ENCODE measurements around the gene ZNF576.
"Not testable (repeated sequence)": the region's sequence is repeated elsewhere in the genome, so short reads cannot be mapped to it uniquely, and the experiment has no call there.

ZNF576 gene

GRCh38 chr19:43628646-43629326 lies 32.4 kb downstream of the ZNF576 start:
- no peak for DNase-seq

DNA sequence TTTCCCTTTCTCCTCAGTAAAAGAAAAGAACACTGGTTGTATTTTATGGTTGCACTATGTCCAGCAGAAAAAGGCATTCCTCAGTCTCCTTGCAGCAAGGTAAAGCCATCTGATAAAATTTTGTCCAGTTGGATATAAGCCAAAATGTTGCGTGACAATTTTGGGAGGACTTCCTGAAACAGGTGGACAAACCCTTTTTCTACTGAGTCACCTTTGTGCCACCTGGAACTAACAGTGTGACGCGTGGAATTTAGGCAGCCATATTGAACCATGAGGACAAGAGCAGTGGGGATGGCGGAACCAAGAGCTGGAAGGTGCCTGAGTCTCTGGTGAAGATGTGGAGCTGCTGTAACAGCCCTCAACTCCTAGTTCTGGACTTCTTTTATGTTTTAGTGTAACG lies 35.1 kb downstream of the ZNF576 start:
- DNase-seq: no peak

DNA sequence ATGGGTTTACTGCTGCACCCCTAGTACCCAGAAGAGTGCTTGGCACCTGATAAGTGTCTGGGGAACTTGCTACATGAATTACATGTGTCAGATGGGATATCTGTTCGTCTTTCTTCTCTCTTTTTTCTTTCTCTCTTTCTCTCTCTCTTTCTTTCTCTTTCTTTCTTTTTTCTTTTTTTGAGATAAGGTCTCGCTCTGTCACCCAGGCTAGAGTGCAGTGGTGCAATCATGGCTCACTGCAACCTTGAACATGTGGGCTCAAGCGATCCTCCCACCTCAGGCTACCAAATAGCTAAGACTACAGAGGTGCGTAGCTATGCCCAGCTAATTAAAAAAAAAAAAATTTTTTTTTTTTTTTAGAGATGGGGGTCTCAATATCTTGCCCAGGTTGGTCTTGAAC lies 37.1 kb downstream of the ZNF576 start:
- DNase-seq: no peak

DNA sequence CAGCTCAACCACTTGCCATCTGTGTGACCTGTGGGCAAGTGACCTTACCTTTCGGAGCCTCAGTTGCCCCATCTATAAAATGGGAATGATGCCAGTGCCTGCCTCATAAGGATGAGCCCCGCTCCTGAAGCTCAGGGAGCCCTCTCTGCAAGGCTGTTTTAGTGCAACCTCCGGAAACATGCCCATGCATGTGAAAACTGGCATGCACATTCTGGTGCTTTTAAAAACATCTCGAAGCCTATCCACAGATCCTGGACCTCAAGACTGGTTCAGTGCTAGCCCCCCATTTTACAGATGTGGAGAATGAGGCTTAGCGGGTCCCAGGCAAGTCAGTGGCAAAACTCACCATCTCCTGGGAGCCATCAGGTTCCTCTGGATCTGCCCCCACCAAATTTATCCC lies 37.7 kb downstream of the ZNF576 start:
- no peak for DNase-seq

DNA sequence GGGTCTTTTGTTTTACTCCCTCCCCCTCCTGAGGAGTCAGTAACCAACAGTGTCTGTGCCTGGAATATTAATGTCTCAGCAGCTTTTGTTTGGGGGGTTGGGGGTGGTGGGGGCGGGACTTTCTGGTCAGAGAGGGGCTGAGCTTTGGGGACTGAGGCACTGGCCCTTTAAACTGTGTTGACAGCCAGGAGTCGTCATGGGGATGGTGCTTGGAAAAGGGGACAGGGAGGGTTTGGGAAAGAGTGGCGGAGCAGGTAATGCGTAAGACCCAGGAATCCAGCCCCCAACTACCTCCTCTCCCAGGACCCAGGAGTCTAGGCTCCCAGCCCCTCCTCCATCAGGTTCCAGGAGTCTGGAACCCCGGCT lies 38.1 kb downstream of the ZNF576 start:
- no peak for DNase-seq

GRCh38 chr19:43634872-43635560 lies 38.6 kb downstream of the ZNF576 start:
- no peak for DNase-seq

DNA sequence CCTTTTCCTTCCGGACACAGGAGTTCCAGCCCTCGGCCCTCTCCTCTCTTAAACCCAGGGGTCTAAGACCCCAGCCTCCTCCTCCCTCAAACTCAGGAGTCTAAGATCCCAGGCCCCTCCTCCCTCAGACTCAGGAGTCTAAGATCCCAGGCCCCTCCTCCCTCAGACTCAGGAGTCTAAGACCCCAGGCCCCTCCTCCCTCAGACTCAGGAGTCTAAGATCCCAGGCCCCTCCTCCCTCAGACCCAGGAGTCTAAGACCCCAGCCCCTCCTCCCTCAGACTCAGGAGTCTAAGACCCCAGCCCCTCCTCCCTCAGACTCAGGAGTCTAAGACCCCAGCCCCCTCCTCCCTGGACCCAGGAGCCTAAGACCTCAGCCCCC lies 39.2 kb downstream of the ZNF576 start:
- not testable (repeated sequence) for DNase-seq

- no peak for DNase-seq
Observed at GRCh38 chr19:43636121-43636683, 39.8 kb downstream of the ZNF576 start.

DNA sequence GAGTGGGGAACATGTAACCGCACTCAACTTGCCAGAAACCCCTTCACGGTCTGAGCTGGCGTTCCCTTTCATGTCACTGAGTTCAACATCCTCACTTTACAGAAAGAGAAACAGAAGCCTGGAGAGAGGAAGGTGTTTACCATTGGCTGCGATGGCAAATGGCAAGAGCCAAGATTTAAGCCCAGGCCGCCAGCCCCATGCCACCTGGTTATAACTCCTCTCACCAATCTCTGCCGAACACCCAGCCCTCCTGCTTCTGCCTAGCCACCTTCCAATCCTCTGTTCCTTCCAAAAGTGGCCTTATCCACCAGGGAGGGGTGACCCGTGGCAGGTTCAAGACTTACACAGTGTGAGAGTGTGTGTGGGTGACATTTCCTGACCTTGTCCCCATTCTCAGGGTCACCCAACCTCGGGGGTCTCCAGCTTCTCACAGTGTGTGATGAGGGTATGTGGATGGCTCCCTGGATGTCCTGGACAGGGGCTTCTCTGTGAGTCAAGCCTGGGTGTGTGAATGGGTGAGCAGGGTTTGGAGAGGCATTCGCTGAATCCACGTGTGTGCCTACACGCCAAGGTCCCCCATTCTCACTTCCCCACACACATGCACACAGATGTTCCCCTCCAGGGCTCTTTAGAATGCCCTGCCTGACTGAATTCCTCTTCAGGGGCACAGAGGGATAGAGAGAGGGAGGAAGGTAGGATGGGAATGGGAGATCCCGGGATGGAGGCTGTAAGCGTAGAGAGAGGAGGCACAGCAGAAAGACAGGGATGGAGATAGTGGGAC lies 42.0 kb downstream of the ZNF576 start:
- DNase-seq: no peak

- DNase-seq: no peak
Observed at GRCh38 chr19:43638995-43639518, 42.7 kb downstream of the ZNF576 start.

- peak; percentile 50 for DNase-seq
Observed at GRCh38 chr19:43639519-43640423, 43.4 kb downstream of the ZNF576 start, which contains the start of gene CADM4. Gene CADM4, minus strand, starts transcription at chr19:43639850. Its CDS starts 60 bp downstream, at chr19:43639790.

GRCh38 chr19:43640424-43640757 lies 44.0 kb downstream of the ZNF576 start:
- DNase-seq: no peak

GRCh38 chr19:43641333-43641732 lies 44.9 kb downstream of the ZNF576 start:
- no peak for DNase-seq

DNA sequence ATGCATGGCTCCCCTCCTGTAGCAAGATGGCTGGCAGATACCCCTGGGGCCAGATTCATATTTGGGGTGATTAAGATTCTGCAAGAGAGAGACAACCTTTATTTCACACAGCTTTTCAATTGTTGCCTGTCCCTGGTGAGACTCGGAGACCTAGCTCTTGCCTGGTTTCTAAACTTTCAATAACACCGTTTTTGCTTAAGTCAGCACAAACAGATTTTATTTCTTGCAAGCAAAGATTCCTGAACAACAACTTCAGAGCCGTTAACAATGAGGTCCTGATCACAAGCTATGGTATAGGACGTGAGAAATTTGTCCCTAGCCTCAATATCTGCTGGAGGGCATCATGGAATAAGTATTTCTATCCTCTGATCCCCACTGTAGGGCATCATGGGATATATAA lies 46.1 kb downstream of the ZNF576 start:
- DNase-seq: no peak

DNA sequence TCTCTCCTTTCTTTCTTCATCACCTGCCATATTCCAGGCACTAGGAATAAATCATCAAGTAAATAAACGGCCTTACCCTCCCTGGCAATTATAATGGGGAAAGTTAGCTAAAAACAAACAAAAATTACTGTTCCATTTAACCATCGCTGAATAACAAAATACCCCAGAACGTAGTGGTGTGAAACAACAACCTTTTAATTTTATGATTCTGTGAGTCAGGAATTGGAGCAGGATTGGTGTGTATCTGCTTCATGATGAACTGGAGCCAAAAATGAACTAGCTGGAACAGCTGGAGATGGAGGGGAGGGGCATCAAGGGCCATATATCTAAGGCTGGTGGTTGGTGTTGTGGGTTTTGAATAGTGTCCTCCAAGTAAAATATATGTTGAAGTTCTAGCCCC lies 46.9 kb downstream of the ZNF576 start:
- no peak for DNase-seq

DNA sequence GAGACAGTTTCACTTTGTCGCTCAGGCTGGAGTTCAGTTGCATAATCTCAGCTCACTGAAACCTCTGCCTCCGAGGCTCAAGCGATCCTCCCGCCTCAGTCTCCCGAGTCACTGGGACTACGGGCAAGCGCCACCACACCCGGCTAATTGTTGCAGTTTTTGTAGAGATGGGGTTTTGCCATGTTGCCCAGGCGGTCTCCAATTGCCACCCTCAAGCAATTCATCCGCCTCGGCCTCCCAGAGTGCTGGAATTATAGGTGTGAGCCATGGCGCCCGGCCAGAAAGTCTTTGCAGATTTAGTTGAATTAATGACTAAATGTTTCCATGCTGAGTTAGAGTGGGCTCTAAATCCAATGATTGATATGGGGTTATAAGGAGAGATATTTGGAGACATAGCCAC lies 47.8 kb downstream of the ZNF576 start:
- DNase-seq: no peak

DNA sequence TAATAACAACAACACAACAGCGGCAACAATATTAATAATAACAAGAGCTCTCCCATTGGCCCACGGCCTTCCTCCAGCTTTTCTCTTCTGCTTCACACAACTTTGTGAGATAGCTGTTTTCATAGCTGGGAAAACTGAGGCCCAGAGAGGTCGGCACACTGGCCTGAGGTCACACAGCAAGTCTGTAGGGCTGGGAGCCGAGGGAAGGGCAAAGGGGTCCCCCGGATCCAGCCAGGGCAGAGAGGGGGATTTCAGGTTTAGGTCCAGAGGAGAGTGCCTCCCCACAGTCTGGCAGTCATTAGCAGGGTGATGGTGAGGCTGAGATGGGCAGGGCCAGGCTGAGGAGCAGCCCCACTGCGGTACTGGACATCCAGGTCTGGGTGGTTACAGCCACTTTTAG lies 52.2 kb downstream of the ZNF576 start:
- no peak for DNase-seq

DNA sequence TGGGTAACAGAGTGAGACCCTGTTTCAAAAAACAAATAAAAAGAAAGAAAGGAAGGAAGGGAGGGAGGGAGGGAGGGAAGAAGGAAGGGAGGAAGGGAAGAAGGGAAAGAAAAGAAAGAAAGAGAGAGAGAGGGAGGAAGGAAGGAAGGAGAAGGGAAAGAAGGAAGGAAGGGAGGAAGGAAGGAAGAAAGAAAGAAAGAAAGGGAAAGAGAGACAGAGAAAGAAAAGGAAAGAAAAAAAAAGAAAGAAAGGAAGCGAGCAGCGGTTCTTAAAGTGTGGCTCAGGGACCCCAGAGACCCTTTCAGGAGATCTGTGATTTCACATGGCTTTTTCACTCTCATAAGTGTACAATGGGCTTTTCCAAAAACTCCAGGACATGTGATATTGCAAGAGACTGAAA lies 53.1 kb downstream of the ZNF576 start:
- DNase-seq: no peak

DNA sequence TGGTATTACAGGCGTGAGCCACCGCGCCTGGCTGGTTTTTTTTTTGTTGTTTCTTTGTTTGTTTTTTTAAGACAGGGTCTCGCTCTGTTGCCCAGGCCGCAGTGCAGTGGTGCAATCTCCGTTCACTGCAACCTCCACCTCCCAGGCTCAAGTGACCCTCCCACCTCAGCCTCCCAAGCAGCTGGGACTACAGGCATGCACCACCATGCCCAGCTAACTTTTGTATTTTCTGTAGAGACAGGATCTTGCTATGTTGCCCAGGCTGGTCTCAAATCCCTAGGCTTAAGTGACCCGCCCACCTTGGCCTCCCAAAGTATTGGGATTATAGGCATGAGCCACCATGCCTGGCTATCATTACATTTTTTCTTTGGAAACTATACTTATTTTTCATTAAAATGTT lies 53.9 kb downstream of the ZNF576 start:
- not testable (repeated sequence) for DNase-seq

All from stimulated activated naive CD4-positive, alpha-beta T cell treated with Interleukin-2 at 50 U/mL for 16 hours (primary cell).